HepG2 (cell line): ENCODE results near the gene AZI2. TPM values are rescaled to one million over a fixed set of nuclear protein-coding genes. Genes with fewer than 3 reads are reported as not detected.
A peak's percentile ranks its signal among the peaks of the same experiment; 100 is the strongest.

Experiments used
- ATF2 ChIP-seq: sonication (generic); formaldehyde crosslinking; IDR thresholded peaks from 2 replicates; pipeline ENCODE4 v1.4.0; 2020; ENCODE audit warnings: missing genetic modification reagents
- BRD4 ChIP-seq: sonication (generic); formaldehyde crosslinking; IDR thresholded peaks from 2 replicates; pipeline ENCODE4 v1.4.0; 2020; ENCODE audit warnings: missing genetic modification reagents
- EHMT2 ChIP-seq: fragments of 200-600 bp; sonication (generic); IDR thresholded peaks from 2 replicates; pipeline ENCODE4 v1.7.0; 2017; ENCODE audit warnings: antibody characterized with exemption, low read depth, low read length, borderline replicate concordance
- HMG20B ChIP-seq: conservative IDR thresholded peaks from 2 replicates; pipeline ENCODE4 v1.6.1; 2016; ENCODE audit warnings: missing genetic modification reagents, missing compliant biosample characterization
- HOXD1 ChIP-seq: sonication (generic); formaldehyde crosslinking; IDR thresholded peaks from 2 replicates; pipeline ENCODE4 v1.5.0; 2020; ENCODE audit warnings: missing genetic modification reagents
- NCOA1 ChIP-seq: sonication (generic); formaldehyde crosslinking; IDR thresholded peaks from 2 replicates; pipeline ENCODE4 v1.9.0; 2021; ENCODE audit warnings: missing genetic modification reagents
- NR2F1 ChIP-seq, 2 experiments: fragments of 450-650 bp in 1 of 2; formaldehyde crosslinking in 1 of 2; IDR thresholded peaks; 2 replicates each; pipeline versions ENCODE4 v1.5.0 to v1.6.1; 2016 to 2020; ENCODE audit warnings: mild to moderate bottlenecking in 1 of 2, missing compliant biosample characterization in 1 of 2, missing genetic modification reagents in 1 of 2, moderate library complexity in 1 of 2
- PAX8 ChIP-seq: sonication (generic); formaldehyde crosslinking; IDR thresholded peaks from 2 replicates; pipeline ENCODE4 v1.8.0; 2022; ENCODE audit warnings: mild to moderate bottlenecking, missing genetic modification reagents, borderline replicate concordance
- RCOR2 ChIP-seq: IDR thresholded peaks from 2 replicates; pipeline ENCODE4 v1.6.1; 2016; ENCODE audit warnings: missing biosample characterization, missing genetic modification reagents
- RNF2 ChIP-seq: fragments of 450-650 bp; conservative IDR thresholded peaks from 2 replicates; pipeline ENCODE4 v1.6.1; 2016; ENCODE audit warnings: low read depth
- SMAD3 ChIP-seq: sonication (generic); formaldehyde crosslinking; IDR thresholded peaks from 2 replicates; pipeline ENCODE4 v1.4.0; 2020; ENCODE audit warnings: missing genetic modification reagents
- SP4 ChIP-seq: sonication (generic); formaldehyde crosslinking; IDR thresholded peaks from 2 replicates; pipeline ENCODE4 v1.8.1; 2023; ENCODE audit warnings: mild to moderate bottlenecking, missing genetic modification reagents
- SRSF1 ChIP-seq: fragments of 200-400 bp; formaldehyde crosslinking; optimal IDR thresholded peaks from 2 replicates; pipeline ENCODE3; 2017; ENCODE audit warnings: mild to moderate bottlenecking, low read depth, low read length, moderate library complexity
- TEAD3 ChIP-seq: optimal IDR thresholded peaks from 2 replicates; pipeline ENCODE3; 2016; ENCODE audit warnings: borderline replicate concordance
- TMF1 ChIP-seq: sonication (generic); formaldehyde crosslinking; IDR thresholded peaks from 2 replicates; pipeline ENCODE4 v1.8.1; 2022; ENCODE audit warnings: low read depth, missing genetic modification reagents
- TOE1 ChIP-seq: sonication (generic); formaldehyde crosslinking; IDR thresholded peaks from 2 replicates; pipeline ENCODE4 v1.4.0; 2020; ENCODE audit warnings: mild to moderate bottlenecking, missing genetic modification reagents
- WIZ ChIP-seq: sonication (generic); formaldehyde crosslinking; IDR thresholded peaks from 2 replicates; pipeline ENCODE4 v1.5.1; 2020; ENCODE audit warnings: mild to moderate bottlenecking, missing genetic modification reagents
- YEATS4 ChIP-seq: sonication (generic); formaldehyde crosslinking; IDR thresholded peaks from 2 replicates; pipeline ENCODE4 v1.4.0; 2020; ENCODE audit warnings: missing genetic modification reagents, borderline replicate concordance
- ZNF101 ChIP-seq: sonication (generic); formaldehyde crosslinking; IDR thresholded peaks from 2 replicates; pipeline ENCODE4 v1.4.0; 2020; ENCODE audit warnings: mild to moderate bottlenecking, low read depth, missing genetic modification reagents, borderline replicate concordance
- ZNF124 ChIP-seq: sonication (generic); formaldehyde crosslinking; IDR thresholded peaks from 2 replicates; pipeline ENCODE4 v1.4.0; 2020; ENCODE audit warnings: missing genetic modification reagents
- ZNF331 ChIP-seq: sonication (generic); formaldehyde crosslinking; IDR thresholded peaks from 2 replicates; pipeline ENCODE4 v1.4.0; 2020; ENCODE audit warnings: missing genetic modification reagents
- ZNF33B ChIP-seq: sonication (generic); formaldehyde crosslinking; IDR thresholded peaks from 2 replicates; pipeline ENCODE4 v1.5.1; 2020; ENCODE audit warnings: mild to moderate bottlenecking, missing genetic modification reagents
- ZNF530 ChIP-seq: sonication (generic); formaldehyde crosslinking; IDR thresholded peaks from 2 replicates; pipeline ENCODE4 v1.5.0; 2020; ENCODE audit warnings: low read depth, mild to moderate bottlenecking, missing genetic modification reagents
- ZNF614 ChIP-seq: IDR thresholded peaks from 2 replicates; pipeline ENCODE4 v1.6.1; 2018; ENCODE audit warnings: missing biosample characterization, missing genetic modification reagents, inconsistent platforms, borderline replicate concordance
- ZNF746 ChIP-seq: sonication (generic); formaldehyde crosslinking; IDR thresholded peaks from 2 replicates; pipeline ENCODE4 v1.8.0; 2022; ENCODE audit warnings: mild to moderate bottlenecking, missing genetic modification reagents
- ZNF768 ChIP-seq: sonication (generic); formaldehyde crosslinking; IDR thresholded peaks from 2 replicates; pipeline ENCODE4 v1.4.0; 2020; ENCODE audit warnings: missing genetic modification reagents
- ZNF816 ChIP-seq: sonication (generic); formaldehyde crosslinking; IDR thresholded peaks from 2 replicates; pipeline ENCODE4 v1.8.0; 2022; ENCODE audit warnings: missing genetic modification reagents, mild to moderate bottlenecking, borderline replicate concordance
- ZSCAN9 ChIP-seq: IDR thresholded peaks from 2 replicates; pipeline ENCODE4 v1.6.1; 2016; ENCODE audit warnings: borderline replicate concordance
- polyA plus RNA-seq, 8 experiments: library from polyadenylated mRNA; depleted of rRNA in 3 of 8; stranded (reverse) in 7 of 8; unstranded in 1 of 8; fragments of >200 nt; fragmentation: Illumina TruSeq in 4 of 8; extraction: Trizol in 4 of 8; gene quantifications; 2 replicates each; pipeline versions ENCODE4 v1.2.1 to v1.2.3, GENCODE V29; 2011 to 2016; ENCODE audit warnings: low read depth in 4 of 8, missing spikeins in 1 of 8, mixed read lengths in 1 of 8; ENCODE audit not compliant: insufficient read depth in 1 of 8
- total RNA-seq, 5 experiments: library from RNA; depleted of rRNA; stranded (reverse); fragments of >200 nt; fragmentation: Illumina TruSeq; extraction: Trizol; gene quantifications; 2 replicates each; pipeline ENCODE4 v1.2.3, GENCODE V29; 2016; ENCODE audit warnings: low read depth in 1 of 5
- TF ChIP-seq, protein P1 (sequence below): sonication (generic); formaldehyde crosslinking; IDR thresholded peaks from 2 replicates; pipeline ENCODE4 v1.5.0; 2020; ENCODE audit warnings: mild to moderate bottlenecking, missing genetic modification reagents

AZI2 gene
- total and polyA plus RNA-seq, 2 of the 13 experiments (the other 11 are each of a cell fraction or from before 2014, with no cell fraction given), result 43.7 to 49.8 TPM

- no peak for TF ChIP-seq RCOR2 (CRISPR knock-in tag)
- no peak for TF ChIP-seq ZNF816 (CRISPR knock-in tag)
- TF ChIP-seq ZSCAN9, result no peak
- peak; percentile 19; the same call in 1 of the 2 replicates for TF ChIP-seq SMAD3 (CRISPR knock-in tag)
- 0 out of 2 replicates have a peak, but pooled peaks have one; percentile 40 for TF ChIP-seq ZNF101 (CRISPR knock-in tag)
- TF ChIP-seq TEAD3, result no peak
- TF ChIP-seq BRD4, result peak; percentile 41; the same call in 1 of the 2 replicates
- no peak for TF ChIP-seq SRSF1
- TF ChIP-seq YEATS4 (CRISPR knock-in tag), result peak; percentile 85
- no peak for TF ChIP-seq ZNF530 (CRISPR knock-in tag)
- TF ChIP-seq RNF2, result 0 out of 2 replicates have a peak, but pooled peaks have one; percentile 47
- peak; percentile 34; the same call in 1 of the 2 replicates for TF ChIP-seq PAX8
- no peak for TF ChIP-seq HMG20B (CRISPR knock-in tag)
- no peak; the same call in 1 of the 2 replicates for TF ChIP-seq ZNF614 (CRISPR knock-in tag)
- TF ChIP-seq WIZ (CRISPR knock-in tag), result peak; percentile 58; the same call in 1 of the 2 replicates
- TF ChIP-seq ZNF331 (CRISPR knock-in tag), result no peak
- no peak for TF ChIP-seq ZNF124
- TF ChIP-seq ATF2 (CRISPR knock-in tag), result peak; percentile 71
- no peak for TF ChIP-seq NCOA1 (CRISPR knock-in tag)
- no peak; the same call in 1 of the 2 replicates for TF ChIP-seq ZNF33B (CRISPR knock-in tag)
- TF ChIP-seq TOE1, result 0 out of 2 replicates have a peak, but pooled peaks have one; percentile 20
- peak; percentile 84 for TF ChIP-seq SP4
- 0 out of 2 replicates have a peak, but pooled peaks have one; percentile 57 for TF ChIP-seq TMF1 (CRISPR knock-in tag)
- TF ChIP-seq NR2F1 (CRISPR knock-in tag; IDR thresholded peaks at IDR 0.05), result peak; percentile 62 to 94
- TF ChIP-seq HOXD1 (CRISPR knock-in tag), result no peak
- TF ChIP-seq ZNF768 (CRISPR knock-in tag), result peak; percentile 52; the same call in 1 of the 2 replicates
- TF ChIP-seq ZNF746, result peak; percentile 72; the same call in 1 of the 2 replicates
- TF ChIP-seq, protein P1, sequence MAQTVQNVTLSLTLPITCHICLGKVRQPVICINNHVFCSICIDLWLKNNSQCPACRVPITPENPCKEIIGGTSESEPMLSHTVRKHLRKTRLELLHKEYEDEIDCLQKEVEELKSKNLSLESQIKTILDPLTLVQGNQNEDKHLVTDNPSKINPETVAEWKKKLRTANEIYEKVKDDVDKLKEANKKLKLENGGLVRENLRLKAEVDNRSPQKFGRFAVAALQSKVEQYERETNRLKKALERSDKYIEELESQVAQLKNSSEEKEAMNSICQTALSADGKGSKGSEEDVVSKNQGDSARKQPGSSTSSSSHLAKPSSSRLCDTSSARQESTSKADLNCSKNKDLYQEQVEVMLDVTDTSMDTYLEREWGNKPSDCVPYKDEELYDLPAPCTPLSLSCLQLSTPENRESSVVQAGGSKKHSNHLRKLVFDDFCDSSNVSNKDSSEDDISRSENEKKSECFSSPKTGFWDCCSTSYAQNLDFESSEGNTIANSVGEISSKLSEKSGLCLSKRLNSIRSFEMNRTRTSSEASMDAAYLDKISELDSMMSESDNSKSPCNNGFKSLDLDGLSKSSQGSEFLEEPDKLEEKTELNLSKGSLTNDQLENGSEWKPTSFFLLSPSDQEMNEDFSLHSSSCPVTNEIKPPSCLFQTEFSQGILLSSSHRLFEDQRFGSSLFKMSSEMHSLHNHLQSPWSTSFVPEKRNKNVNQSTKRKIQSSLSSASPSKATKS, result no peak
- TF ChIP-seq EHMT2, result no peak
Observed at GRCh38 chr3:28348629-28349468, at the start of gene AZI2, which contains the start of gene ZCWPW2 (continued).
